NCI-H524 (cell line): ENCODE results near the gene ZIK1.

Source experiments
- DNase-seq, 2 experiments: peaks; one replicate each; lab custom pipeline; 2025; lab: John Stamatoyannopoulos, UW

ZIK1 gene

DNA sequence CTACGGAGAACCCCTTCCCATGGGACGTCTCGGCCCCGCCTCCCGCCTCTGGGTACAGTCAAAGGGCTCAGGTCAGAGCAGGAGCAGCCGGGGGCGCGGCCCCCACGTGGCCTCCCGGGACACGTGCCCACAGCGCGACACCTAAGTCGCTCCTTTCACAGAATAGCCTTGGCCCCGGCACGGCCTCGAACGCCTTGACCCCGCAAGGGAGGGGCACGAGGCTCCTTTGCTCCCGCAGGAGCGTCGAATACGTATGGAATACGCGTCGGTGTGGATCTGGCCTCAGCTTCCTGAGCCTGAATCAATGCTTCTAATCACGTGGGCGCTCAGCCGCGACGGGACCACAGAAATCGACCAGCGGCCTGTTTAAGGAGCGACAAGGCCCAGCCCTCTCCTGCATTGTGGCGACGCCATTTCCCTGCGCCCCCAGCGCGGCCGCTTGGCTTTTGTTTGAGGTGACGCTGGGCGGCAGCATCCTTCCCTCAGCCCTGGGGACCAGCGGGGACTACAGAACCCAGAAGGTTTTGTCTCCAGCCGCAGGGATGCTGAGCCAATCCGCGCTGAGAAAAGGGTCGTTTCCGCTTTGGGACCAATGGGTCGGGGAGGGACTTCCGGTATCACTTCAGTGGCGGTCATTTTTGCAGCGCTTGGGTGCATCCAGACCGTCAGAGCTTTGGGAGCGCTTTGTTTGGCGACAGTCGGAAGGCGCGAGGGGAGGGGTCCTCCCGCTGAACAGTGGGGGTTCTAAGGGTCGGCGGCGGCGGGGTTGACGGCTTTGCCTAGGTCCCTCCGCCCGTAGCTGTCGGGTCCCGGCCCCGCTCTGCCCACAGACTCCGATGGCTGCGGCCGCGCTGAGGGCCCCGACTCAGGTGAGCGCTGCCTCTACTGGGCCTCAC lies at the start of gene ZIK1:
ZIK1 (plus strand) TSS at position 625 of the 896 bp plus-strand sequence; CDS start at position 837, 212 bp downstream.
- peak; percentile 97 to 99 for DNase-seq

DNA sequence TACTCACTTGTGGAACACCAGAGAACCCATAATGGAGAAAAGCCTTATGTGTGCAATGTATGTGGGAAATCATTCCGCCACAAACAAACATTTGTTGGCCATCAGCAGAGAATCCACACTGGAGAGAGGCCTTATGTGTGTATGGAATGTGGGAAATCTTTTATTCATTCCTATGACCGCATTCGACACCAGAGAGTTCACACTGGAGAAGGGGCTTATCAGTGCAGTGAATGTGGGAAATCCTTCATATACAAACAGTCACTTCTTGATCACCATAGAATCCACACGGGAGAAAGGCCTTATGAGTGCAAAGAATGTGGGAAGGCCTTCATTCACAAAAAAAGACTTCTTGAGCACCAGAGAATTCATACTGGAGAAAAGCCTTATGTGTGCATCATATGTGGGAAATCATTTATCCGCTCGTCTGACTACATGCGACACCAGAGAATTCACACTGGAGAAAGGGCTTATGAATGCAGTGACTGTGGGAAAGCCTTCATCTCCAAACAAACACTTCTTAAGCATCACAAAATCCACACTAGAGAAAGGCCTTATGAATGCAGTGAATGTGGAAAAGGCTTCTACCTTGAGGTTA lies 45.9 kb upstream of the ZIK1 start:
- no peak for DNase-seq

DNA sequence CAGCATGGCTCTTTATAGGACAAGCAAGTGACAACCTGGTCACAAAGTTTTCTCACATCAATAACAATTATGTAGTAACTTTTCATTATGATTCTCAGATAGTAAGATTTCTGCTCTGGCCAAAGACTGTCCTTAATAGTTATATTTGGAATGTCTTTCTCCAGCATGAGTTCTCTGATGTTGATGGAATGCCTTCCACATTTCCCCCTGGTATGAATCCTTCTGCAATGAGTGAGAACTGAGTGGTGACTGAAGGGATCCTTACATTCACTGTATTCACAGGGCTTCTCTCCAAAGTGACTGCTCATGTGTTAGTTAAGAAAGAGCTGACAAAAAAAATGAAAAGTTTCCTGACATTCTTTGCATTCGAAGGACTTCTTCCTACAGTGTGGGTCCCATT lies 37.4 kb upstream of the ZIK1 start:
- no peak for DNase-seq

DNA sequence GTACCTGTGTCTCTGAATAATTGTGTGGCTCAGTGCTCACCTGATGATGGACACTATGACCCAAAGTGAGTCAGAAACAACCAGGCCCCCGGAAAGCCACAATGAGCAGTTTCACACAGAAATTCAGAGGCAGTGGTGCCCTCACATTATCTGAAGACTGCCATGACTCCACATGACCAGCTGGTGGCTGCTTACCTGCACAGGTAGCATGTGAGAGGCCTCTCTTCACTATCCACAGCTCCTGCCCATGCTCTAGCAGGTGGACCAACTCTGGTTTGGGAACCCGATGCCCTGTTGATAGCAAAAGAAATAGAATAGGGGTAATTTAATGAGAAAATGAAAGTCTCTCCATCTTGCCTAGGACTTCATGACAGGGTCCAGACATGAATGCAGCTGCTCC lies 31.5 kb upstream of the ZIK1 start:
- no peak for DNase-seq

DNA sequence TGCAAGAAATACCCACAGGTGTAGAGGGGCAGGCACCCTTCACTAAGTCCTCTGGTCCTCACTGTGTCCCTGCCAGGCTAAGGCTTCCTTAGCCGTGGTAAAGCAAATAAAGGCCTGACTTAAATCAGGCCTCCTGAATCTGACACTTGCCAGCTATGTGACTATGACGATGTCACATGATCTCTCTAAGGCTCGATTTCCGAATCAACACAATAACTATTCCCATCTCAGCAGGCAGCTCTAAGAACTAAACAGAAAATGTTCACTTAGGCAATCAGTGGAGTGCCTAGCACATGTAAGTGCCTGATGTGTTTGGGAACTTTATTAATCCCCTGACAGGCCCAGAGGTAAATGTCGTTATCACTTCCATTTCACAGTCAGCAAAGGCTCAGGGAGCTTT lies 26.3 kb upstream of the ZIK1 start:
- DNase-seq: no peak

DNA sequence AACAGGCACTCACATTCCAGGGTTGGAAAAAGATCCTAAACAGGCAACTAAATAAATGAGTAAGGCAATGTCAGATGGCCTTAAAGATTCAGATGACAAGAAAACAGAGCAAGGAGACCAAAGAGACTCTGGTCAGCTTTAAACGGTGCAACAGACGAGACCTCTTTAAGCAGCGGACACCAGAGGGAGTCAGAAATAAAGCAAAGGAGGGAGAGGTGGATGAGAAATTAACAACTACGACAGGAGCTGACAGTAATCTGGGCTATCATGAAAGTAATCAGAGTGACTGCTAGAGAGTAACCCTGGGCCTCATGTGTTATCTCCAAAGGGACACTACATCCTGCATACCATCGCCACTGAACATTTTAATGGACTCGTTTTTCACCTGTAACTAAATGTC lies 25.4 kb upstream of the ZIK1 start:
- no peak for DNase-seq

DNA sequence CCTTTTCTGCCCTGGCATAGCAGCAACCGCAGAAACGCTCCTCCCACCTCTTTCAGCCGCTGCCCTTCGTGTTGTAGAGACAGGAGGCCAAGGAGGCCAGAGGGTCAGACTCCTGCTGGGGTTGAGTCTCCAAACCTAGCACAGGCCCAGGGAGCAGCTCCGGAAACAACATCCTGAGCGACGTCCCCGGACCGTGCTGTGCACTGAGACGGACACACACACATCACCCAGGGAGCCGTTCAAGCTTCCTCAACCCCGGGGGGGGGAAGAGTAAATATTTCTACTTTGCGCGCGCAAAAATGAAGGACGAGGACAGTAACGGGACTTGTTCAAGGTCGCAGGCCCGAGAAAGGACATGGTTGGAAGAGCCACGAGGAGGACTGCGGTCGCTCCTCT lies 24.9 kb upstream of the ZIK1 start:
- DNase-seq: no peak

DNA sequence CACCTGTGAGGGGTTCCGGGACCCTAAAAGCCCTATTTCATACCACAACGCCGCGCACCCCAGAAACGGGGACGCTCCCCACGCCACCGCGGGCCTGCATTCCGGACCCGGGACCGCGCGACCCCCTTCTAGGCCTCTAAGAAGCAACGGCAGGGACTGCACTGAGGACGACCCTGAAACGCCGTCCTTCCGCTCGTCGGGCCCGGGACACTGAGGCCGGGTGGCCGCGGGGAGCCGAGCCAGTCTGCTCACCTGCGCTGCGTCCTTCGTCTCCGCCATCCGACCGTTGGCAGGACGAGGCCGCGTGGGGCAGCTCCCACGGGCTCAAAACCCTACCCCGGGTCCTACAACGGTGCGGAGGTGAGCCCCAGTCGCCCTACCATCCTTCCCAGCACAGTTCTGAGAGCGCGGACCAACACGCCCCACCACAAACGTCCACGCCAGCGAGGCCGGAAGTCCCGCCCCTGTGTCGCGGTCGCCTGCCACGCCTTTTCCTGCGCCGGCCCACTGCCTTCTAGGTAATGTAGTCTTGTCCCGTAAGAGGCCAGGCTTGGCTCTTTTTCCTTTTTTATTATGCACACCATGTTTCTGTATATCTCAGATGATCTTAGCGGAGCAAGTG lies 24.4 kb upstream of the ZIK1 start, which contains the start of gene ZNF550:
ZNF550 (minus strand) TSS at position 460 of the 622 bp plus-strand sequence; CDS start at position 279, 181 bp downstream.
- DNase-seq: peak; percentile 52 to 82

DNA sequence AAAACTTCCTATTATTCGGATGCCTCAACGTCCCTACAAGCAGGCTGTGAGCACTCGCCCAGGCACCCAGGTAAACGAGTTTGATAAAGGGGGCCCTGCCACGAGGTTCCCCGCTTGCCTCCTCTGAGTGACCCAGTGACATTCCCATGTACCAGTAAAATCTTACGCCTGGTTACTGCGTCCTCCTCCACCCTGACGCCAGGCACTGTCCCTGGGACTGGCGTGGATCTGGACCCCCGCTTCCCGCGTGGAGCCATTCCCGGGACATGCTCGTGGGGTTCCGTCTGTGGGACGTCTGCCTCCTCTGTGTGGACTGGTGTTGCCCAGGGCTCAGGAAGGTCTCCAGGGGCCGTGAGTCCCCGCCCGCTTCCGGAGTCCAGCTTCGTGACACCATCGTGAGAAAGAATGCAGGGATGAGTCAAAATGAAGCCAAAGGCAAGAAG lies 23.9 kb upstream of the ZIK1 start:
- DNase-seq: no peak

DNA sequence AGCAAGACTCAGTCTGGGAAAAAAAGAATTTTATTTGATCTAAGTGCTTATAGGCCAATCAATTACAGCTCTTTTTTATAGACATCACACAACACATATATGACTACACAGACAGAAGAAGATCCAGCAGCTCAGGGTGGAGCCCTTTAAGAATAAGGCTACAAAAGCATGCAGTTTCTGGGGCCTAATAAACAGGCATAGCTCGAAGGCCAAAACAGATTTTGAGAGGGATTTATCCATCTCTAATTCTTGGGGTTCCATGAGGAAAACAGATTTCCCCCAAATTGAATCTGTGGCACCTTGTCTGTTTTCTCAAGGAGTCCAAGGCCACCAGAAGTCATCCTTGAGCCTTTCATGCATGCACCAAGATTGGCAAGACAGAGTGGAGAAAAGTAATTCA lies 20.4 kb upstream of the ZIK1 start:
- no peak for DNase-seq

DNA sequence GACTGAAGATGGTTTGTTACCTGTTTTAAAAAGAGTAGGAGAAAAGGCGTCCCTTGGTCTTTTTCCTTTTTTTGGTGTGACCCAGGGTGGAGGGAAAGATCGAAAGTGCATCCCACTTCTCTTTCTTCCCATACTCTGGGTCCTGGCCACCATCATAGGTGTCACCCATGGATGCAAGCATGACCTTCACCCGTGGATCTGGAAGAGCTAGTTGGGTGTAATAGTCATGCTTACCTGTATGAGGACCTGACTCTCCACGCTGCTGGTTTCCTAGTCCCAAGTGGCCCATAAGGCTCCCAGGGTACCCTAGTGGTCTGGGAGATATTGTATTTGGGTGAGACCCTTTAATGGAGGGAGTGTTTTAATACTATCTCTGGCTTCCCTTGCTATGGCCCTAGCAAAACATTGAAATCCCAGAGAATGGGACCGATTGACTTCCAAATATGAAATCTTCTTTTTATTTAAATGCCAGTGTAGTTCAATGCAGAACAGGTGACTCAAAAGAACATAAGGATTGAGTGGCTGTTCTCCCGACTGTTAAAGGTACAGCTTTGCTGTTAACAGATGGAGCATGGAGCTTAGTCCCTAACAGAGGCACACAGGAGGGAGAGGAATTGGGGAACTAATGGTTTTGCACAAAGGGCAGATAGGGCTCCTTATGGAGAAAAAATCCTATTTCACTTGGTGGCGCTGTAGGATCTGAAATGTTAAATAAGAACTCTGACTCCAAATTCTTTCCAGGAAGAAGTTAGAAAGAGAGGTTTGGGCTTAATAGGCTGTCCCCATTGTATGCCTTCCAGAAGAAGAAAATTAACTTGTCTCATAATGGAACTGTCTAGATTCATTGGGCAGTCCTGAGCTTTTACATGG lies 17.3 kb upstream of the ZIK1 start:
- DNase-seq: peak in 1 of 2 experiments; percentile 19

DNA sequence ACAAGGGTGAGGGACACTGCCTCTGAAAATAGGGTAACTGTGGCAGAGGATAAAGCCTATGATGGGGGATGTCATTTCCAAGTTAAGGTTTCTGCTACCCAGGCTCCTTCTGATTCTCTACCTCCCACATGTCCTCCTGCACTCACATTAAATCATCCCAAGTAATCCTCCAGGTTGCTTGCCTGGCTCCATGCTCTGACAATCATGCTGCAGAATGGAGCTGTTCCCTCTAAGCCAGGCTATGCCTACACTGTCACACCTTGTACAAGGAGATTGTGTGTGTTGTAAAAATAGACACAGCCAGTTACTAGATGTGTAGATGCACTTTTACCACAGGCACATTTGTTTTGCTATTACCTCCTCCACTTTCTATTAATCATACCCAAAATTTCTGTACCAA lies 13.2 kb upstream of the ZIK1 start:
- no peak for DNase-seq

DNA sequence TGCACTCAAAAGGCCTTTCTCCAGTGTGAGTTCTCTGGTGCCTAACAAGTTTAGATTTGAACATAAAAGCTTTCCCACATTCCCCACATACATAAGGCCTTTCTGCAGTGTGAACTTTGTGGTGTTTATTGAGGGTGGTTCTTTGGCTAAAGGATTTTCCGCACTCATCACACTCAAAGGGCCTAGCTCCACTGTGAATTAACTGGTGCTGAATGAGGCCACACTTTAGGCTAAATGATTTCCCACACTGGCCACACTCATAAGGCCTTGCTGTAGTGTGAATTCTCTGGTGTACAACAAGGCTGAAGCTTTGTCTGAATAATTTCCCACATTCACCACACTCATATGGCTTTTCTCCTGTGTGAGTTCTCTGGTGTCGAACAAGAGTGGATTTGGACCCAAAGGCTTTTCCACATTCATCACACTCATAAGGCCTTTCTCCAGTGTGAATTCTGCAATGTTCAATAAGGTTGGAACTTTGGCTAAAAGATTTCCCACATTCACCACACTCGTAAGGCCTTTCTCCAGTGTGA lies 11.5 kb upstream of the ZIK1 start:
- no peak for DNase-seq

DNA sequence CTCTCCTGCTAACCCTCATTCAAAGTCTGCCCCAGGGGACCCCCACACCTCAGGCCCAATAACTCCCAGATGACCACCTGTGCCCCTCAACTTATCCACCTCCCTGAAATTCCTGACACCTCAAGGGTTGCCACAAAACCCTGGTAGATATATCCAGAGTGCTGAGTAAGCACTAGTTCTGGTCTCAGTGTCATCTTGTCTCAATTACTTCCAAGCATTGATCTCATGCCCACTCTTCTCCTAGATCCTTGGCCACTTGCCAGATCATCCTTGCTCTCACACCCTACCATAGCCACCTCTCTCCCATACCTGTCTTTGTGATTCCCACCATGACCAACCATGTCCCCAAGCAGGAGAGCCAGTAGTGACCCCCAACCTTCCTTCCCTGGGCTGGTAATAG lies 7.3 kb upstream of the ZIK1 start:
- no peak for DNase-seq

DNA sequence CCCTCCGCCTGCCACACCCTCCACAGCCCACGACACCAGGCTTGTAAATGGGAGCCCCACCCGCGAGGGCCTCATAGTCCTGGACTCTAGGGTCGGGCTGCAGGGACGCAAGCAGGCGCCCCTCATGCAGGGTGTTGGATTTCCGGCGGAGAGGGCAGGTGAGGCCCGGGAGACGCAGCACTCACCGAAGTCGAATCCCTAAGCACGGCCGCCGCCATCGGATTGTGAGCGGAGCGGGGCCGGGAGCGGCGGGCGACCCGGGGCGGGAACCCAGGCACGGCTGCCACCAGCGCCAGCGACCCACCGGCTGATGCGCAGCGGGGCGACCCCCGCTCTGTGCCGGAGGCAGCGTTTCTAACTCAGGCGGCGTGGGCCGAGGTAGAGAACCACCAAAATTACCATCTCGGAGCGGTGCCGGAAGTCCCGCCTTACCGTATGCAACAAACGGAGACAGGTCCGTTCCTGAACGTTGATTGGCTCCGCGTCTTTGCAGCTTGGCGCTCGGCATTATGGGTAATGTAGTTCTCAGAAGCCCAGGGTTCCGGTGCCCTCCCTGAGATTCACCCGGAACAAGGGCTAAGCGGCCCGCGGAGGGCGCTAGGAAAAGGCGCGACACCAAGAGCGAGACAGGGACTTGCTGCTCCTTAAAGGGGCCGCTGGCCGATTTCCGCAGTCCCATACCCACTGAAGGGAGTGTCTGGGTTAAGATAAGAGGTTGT lies 5.3 kb upstream of the ZIK1 start, which contains the start of gene ZNF416:
ZNF416 (minus strand) TSS at position 425 of the 719 bp plus-strand sequence; CDS start at position 218, 207 bp downstream.
- peak; percentile 97 to 100 for DNase-seq

DNA sequence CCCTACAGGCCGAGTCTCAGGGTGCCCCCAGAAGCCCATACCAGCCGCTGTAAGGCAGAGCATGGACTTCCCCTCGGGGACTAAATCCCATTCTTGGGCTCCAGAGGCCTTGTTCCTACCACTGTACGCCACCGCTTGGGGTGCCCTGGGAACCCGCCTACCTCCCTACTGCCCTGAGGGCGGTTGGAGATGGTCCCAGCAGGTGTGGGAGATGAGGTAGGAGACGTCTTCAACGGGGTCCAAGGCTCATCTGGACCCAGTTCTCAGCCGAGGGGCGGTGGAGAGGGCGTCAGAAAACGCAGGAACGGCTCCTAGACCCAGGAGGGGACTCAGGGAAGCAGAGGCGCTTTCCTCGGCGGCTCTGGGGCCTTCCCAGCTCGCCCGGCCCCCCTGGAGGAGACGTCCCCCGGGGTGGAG lies 833 bp upstream of the ZIK1 start:
- no peak for DNase-seq

DNA sequence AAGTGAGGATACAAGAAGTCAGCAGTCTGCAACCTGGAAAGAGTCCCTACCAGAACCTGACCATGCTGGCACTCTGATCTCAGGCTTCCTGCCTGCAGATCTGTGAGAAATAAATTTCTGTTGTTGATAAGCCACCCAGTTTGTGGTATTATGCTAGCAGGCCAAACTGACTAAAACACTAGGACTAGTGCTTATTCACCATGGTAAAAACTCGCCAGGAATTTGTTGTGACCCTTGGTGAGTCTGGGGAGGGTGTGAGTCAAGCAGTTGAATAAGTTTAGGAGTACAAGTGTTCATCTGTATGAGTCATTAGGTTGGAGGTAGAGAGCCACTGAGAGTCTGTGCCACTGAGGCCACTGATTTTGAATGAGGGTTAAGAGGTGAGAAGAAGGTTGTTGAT lies 3.6 kb downstream of the ZIK1 start:
- no peak for DNase-seq

DNA sequence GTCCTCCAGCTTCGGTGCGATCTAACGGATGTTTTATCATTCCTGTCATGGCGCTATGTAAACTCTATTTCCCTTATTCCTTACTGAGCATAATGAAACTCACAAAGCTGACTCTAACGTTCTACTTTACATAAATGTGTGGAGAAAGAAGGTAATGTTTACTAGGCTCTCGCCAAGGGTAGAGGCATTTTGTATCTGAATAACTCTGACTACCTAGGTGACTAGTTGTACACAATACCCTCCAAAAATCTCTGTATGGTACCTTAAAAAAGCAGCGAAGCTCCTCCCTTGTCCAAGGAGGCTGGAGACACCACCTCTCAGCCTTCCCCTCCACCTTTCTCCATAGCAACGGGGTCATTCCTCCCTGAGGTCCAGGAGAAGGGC lies 15.4 kb downstream of the ZIK1 start:
- no peak for DNase-seq

DNA sequence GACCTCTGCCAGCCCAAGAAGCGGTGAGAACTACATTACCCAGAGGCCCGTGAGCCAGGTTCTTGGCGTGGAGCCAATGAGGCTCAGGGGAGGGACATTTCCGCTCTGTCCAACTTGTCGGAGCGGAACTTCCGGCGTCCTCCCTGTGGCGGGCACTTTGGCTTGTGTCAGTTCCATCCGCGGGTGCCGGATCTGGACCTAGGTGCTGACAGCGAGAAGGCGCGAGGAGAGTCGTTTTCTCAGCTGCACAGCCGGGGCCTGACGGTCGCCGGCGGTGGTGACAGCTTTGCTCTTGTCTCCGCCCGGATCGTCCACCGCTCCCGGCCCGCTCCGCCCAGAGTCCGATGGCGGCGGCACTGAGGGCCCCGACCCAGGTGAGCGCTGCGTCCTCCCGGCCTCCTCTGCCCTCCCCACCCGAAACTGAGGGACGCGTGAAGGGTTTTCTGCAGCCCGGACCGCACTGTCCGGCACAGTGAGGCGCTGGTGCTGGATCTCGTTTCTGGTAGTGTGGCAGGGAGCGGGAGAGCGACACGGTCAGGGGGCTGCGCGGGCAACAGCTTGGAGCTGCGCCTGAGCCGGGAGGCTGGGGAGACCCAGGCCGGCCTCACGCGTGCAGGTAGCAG lies 15.9 kb downstream of the ZIK1 start, which contains the start of gene ZNF530:
ZNF530 (plus strand) TSS at position 125 of the 623 bp plus-strand sequence. CDS start 4,461 bp downstream, outside the sequence.
- DNase-seq: peak; percentile 95 to 97

DNA sequence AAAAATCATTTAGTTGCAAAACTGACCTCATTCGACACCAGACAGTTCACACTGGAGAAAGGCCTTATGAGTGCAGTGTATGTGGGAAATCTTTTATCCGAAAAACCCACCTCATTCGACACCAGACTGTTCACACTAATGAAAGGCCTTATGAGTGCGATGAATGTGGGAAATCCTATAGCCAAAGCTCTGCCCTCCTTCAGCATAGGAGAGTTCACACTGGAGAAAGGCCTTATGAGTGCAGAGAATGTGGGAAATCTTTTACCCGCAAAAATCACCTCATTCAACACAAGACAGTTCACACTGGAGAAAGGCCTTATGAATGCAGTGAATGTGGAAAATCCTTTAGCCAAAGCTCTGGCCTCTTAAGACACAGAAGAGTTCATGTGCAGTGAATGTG lies 23.0 kb downstream of the ZIK1 start:
- DNase-seq: no peak
